ENCODE measurements around the gene SYT8. TPM values are rescaled to one million over a fixed set of nuclear protein-coding genes. Genes with fewer than 3 reads are reported as not detected.

SYT8 gene
- total RNA-seq, 1 donor from 2014 or later = 0.05 TPM

Other genes starting within 250 kb of the SYT8 start
- gene KRTAP5-1, start 249.7 kb upstream of the SYT8 start, total RNA-seq = not detected in 2 replicates
- gene KRTAP5-2, start 236.7 kb upstream of the SYT8 start, total RNA-seq = not detected in 2 replicates
- not detected in 2 replicates for gene KRTAP5-3, start 226.5 kb upstream of the SYT8 start, total RNA-seq
- gene KRTAP5-4, start 212.9 kb upstream of the SYT8 start, total RNA-seq = not detected in 2 replicates
- gene KRTAP5-5, start 205.2 kb upstream of the SYT8 start, total RNA-seq = not detected in 2 replicates
- gene KRTAP5-6, start 137.8 kb upstream of the SYT8 start, total RNA-seq = not detected in 2 replicates
- gene IFITM10, start 84.4 kb upstream of the SYT8 start, total RNA-seq = 0.80 TPM in 1 of 2 replicates, not detected in the other
- 226 and 1,216 TPM in 2 replicates for gene CTSD, start 71.1 kb upstream of the SYT8 start, total RNA-seq
- gene TNNI2, start 4.0 kb downstream of the SYT8 start, total RNA-seq = not detected in 2 replicates
- not detected in 2 replicates for gene LSP1, start 18.1 kb downstream of the SYT8 start, total RNA-seq
- not detected in 2 replicates for gene PRR33, start 56.9 kb downstream of the SYT8 start, total RNA-seq
- gene TNNT3, start 84.7 kb downstream of the SYT8 start, total RNA-seq = not detected in 2 replicates
- gene MRPL23, start 112.3 kb downstream of the SYT8 start, total RNA-seq = 3.6 and 173 TPM in 2 replicates
- 0.55 TPM in 1 of 2 replicates, not detected in the other for gene H19, start 162.9 kb downstream of the SYT8 start, total RNA-seq